ENCODE results near the gene ZNF580.

The ZNF580 gene

GRCh38 chr19:55654868-55655647, 14.3 kb downstream of the ZNF580 start, which contains the start of gene U2AF2 (continued):
- no peak for TF ChIP-seq ZBTB6 (tag by site-specific recombination; IDR thresholded peaks at IDR 0.05)
- peak; percentile 82 for TF ChIP-seq ZNF398 (tag by site-specific recombination; IDR thresholded peaks at IDR 0.05)
- 0 out of 2 replicates have a peak, but pooled peaks have one; percentile 19 for TF ChIP-seq ZNF184 (tag by site-specific recombination; IDR thresholded peaks at IDR 0.05)
- TF ChIP-seq TRIM28 (IDR thresholded peaks at IDR 0.05; ENCODE audit: borderline replicate concordance, low read length): no peak
- TF ChIP-seq SETDB1 (IDR thresholded peaks at IDR 0.05; ENCODE audit: insufficient read length, low read length): no peak
- peak; percentile 96 for TF ChIP-seq PATZ1 (tag by site-specific recombination; IDR thresholded peaks at IDR 0.05)
- TF ChIP-seq KLF17 (tag by site-specific recombination; IDR thresholded peaks at IDR 0.05): peak; percentile 67
- no peak for TF ChIP-seq ZNF394 (tag by site-specific recombination; IDR thresholded peaks at IDR 0.05; ENCODE audit: borderline replicate concordance)
- TF ChIP-seq GLIS1 (tag by site-specific recombination; IDR thresholded peaks at IDR 0.05): peak; percentile 63
- TF ChIP-seq ZNF148 (tag by site-specific recombination; IDR thresholded peaks at IDR 0.05; ENCODE audit: borderline replicate concordance): no peak
- TF ChIP-seq ZNF324 (tag by site-specific recombination; IDR thresholded peaks at IDR 0.05): peak; percentile 64; the same call in 1 of the 2 replicates
- TF ChIP-seq AEBP2 (tag by site-specific recombination; IDR thresholded peaks at IDR 0.05; ENCODE audit: borderline replicate concordance): no peak
- TF ChIP-seq BCL11B (tag by site-specific recombination; IDR thresholded peaks at IDR 0.05; ENCODE audit: low read depth): 0 out of 2 replicates have a peak, but pooled peaks have one; percentile 22
- TF ChIP-seq ZNF266 (tag by site-specific recombination; IDR thresholded peaks at IDR 0.05; ENCODE audit: low read depth): no peak
- TF ChIP-seq ZNF155 (tag by site-specific recombination; IDR thresholded peaks at IDR 0.05): no peak
- TF ChIP-seq GLI2 (tag by site-specific recombination; IDR thresholded peaks at IDR 0.05; ENCODE audit: borderline replicate concordance, low read depth): no peak
- TF ChIP-seq ZSCAN16 (tag by site-specific recombination; IDR thresholded peaks at IDR 0.05): 0 out of 2 replicates have a peak, but pooled peaks have one; percentile 63
- peak; percentile 86; the same call in 1 of the 2 replicates for TF ChIP-seq ZNF692 (tag by site-specific recombination; IDR thresholded peaks at IDR 0.05)
- no peak; the same call in none of the 2 replicates for TF ChIP-seq KLF10 (tag by site-specific recombination; IDR thresholded peaks at IDR 0.05)
- TF ChIP-seq ZBTB48 (tag by site-specific recombination; IDR thresholded peaks at IDR 0.05): no peak
- no peak for TF ChIP-seq ZNF146 (tag by site-specific recombination; IDR thresholded peaks at IDR 0.05)
- no peak for TF ChIP-seq MZF1 (tag by site-specific recombination; IDR thresholded peaks at IDR 0.05; ENCODE audit: borderline replicate concordance)
- TF ChIP-seq ZNF112 (tag by site-specific recombination; IDR thresholded peaks at IDR 0.05): no peak
- TF ChIP-seq ZNF843 (tag by site-specific recombination; IDR thresholded peaks at IDR 0.05): peak; percentile 49; the same call in 1 of the 2 replicates
- peak; percentile 84 for TF ChIP-seq ZXDB (tag by site-specific recombination; IDR thresholded peaks at IDR 0.05)
- TF ChIP-seq ZBTB8A (tag by site-specific recombination; IDR thresholded peaks at IDR 0.05): 0 out of 2 replicates have a peak, but pooled peaks have one; percentile 14
- peak; percentile 84 for TF ChIP-seq ZNF335 (tag by site-specific recombination; conservative IDR thresholded peaks at IDR 0.05)

Data from HEK293 (cell line).